K562 (cell line): ENCODE results near the gene ZNF33A. TPM values are rescaled to one million over a fixed set of nuclear protein-coding genes. Genes with fewer than 3 reads are reported as not detected.
A peak's percentile ranks its signal among the peaks of the same experiment; 100 is the strongest.

Source experiments
- BDP1 ChIP-seq: IDR thresholded peaks from 3 replicates; pipeline ENCODE4 v1.6.1; 2011; ENCODE audit not compliant: insufficient read length, insufficient read depth
- CHD2 ChIP-seq: IDR thresholded peaks from 2 replicates; pipeline ENCODE4 v1.6.1; 2011; ENCODE audit warnings: low read depth, low read length
- CREM ChIP-seq: IDR thresholded peaks from 2 replicates; pipeline ENCODE4 v1.6.1; 2014; ENCODE audit warnings: antibody characterized with exemption, low read depth
- DIDO1 ChIP-seq: fragments of 450-650 bp; IDR thresholded peaks from 2 replicates; pipeline ENCODE4 v1.6.1; 2016; ENCODE audit warnings: low read depth, missing biosample characterization, missing genetic modification characterization
- ETV6 ChIP-seq, 3 experiments: fragments of 150-350 bp in 1 of 3; sonication (generic) in 1 of 3; formaldehyde crosslinking in 1 of 3; IDR thresholded peaks; 2 replicates each; pipeline versions ENCODE4 v1.6.1 to v1.8.0; 2014 to 2022; ENCODE audit warnings: borderline replicate concordance in 2 of 3, low read depth in 2 of 3, antibody characterized with exemption in 1 of 3, low read length in 1 of 3, mild to moderate bottlenecking in 1 of 3, missing genetic modification reagents in 1 of 3
- FOXJ3 ChIP-seq: sonication (generic); formaldehyde crosslinking; IDR thresholded peaks from 2 replicates; pipeline ENCODE4 v1.4.0; 2020; ENCODE audit warnings: mild to moderate bottlenecking, missing genetic modification reagents
- FUS ChIP-seq: fragments of 200-400 bp; formaldehyde crosslinking; optimal IDR thresholded peaks from 2 replicates; pipeline ENCODE3; 2017; ENCODE audit warnings: low read depth, low read length
- GTF2F1 ChIP-seq: IDR thresholded peaks from 2 replicates; pipeline ENCODE4 v1.6.1; 2011; ENCODE audit warnings: low read depth, low read length, improper control_type of control experiment
- HNRNPK ChIP-seq: fragments of 200-400 bp; formaldehyde crosslinking; IDR thresholded peaks from one replicate; pipeline ENCODE4 v1.6.1; 2018; ENCODE audit warnings: mild to moderate bottlenecking, low read depth, low read length; ENCODE audit not compliant: poor library complexity, severe bottlenecking
- IRF1 ChIP-seq: sonication (generic); formaldehyde crosslinking; IDR thresholded peaks from 2 replicates; pipeline ENCODE4 v1.8.0; 2022; ENCODE audit warnings: missing genetic modification reagents, mild to moderate bottlenecking, borderline replicate concordance
- NR2C2 ChIP-seq, 2 experiments: fragments of 200-800 bp in 1 of 2; sonication (Bioruptor generic) in 1 of 2; sonication (generic) in 1 of 2; formaldehyde crosslinking in 1 of 2; IDR thresholded peaks; 2 replicates each; pipeline versions ENCODE4 v1.6.1 to v1.8.0; 2016 to 2022; ENCODE audit warnings: mild to moderate bottlenecking in 1 of 2, missing compliant biosample characterization in 1 of 2, missing genetic modification characterization in 1 of 2, missing genetic modification reagents in 1 of 2
- NR2F6 ChIP-seq: fragments of 450-650 bp; formaldehyde crosslinking; IDR thresholded peaks from 2 replicates; pipeline ENCODE4 v1.4.0; 2020; ENCODE audit warnings: mild to moderate bottlenecking
- SMAD3 ChIP-seq: fragments of 450-650 bp; formaldehyde crosslinking; conservative IDR thresholded peaks from 2 replicates; pipeline ENCODE4 v1.4.0; 2020; ENCODE audit warnings: mild to moderate bottlenecking
- SMARCA5 ChIP-seq: fragments of 450-650 bp; IDR thresholded peaks from 2 replicates; pipeline ENCODE4 v1.6.1; 2016
- SNRNP70 ChIP-seq: fragments of 200-400 bp; formaldehyde crosslinking; optimal IDR thresholded peaks from 2 replicates; pipeline ENCODE3; 2017; ENCODE audit warnings: low read depth, low read length
- SUPT5H ChIP-seq: fragments of 450-650 bp; IDR thresholded peaks from 2 replicates; pipeline ENCODE4 v1.6.1; 2016
- TOE1 ChIP-seq, 2 experiments: fragments of 450-650 bp in 1 of 2; sonication (generic) in 1 of 2; formaldehyde crosslinking in 1 of 2; IDR thresholded peaks; 2 replicates each; pipeline versions ENCODE4 v1.7.1 to v1.8.0; 2016 to 2022; ENCODE audit warnings: borderline replicate concordance in 2 of 2, mild to moderate bottlenecking in 2 of 2, antibody characterized with exemption in 1 of 2, inconsistent platforms in 1 of 2, low read depth in 1 of 2, missing genetic modification reagents in 1 of 2, moderate library complexity in 1 of 2
- ZNF212 ChIP-seq: fragments of 450-650 bp; formaldehyde crosslinking; IDR thresholded peaks from 2 replicates; pipeline ENCODE4 v1.4.0; 2020; ENCODE audit warnings: mild to moderate bottlenecking
- ZNF57 ChIP-seq: fragments of 450-650 bp; formaldehyde crosslinking; IDR thresholded peaks from 2 replicates; pipeline ENCODE4 v1.4.0; 2020; ENCODE audit warnings: mild to moderate bottlenecking, moderate library complexity
- polyA plus RNA-seq, 8 experiments: library from polyadenylated mRNA; depleted of rRNA in 4 of 8; stranded (reverse) in 5 of 8; unstranded in 3 of 8; fragments of >200 nt; fragmentation: Nextera tagmentation in 2 of 8; fragmentation: Illumina TruSeq in 1 of 8; extraction: Ambion mirVana in 2 of 8; extraction: Trizol in 1 of 8; gene quantifications; 2 replicates each; pipeline versions ENCODE4 v1.2.1 to v1.2.3, GENCODE V29; 2011 to 2014; ENCODE audit warnings: inconsistent platforms in 1 of 8, missing spikeins in 1 of 8
- total RNA-seq, 7 experiments: library from RNA; depleted of rRNA in 6 of 7; stranded (reverse); fragments of >200 nt in 6 of 7; fragmentation: Illumina TruSeq in 2 of 7; extraction: Trizol in 2 of 7; gene quantifications; 2 replicates each; pipeline versions ENCODE4 v1.2.1 to v1.2.3, GENCODE V29; 2011 to 2021; ENCODE audit warnings: low replicate concordance in 1 of 7
- TF ChIP-seq, protein P1 (sequence below): fragments of 250-450 bp; sonication (Bioruptor Pico); IDR thresholded peaks from 2 replicates; pipeline ENCODE4 v1.4.0; 2020
- TF ChIP-seq, protein P2 (sequence below): fragments of 450-650 bp; IDR thresholded peaks from 2 replicates; pipeline ENCODE4 v1.6.1; 2016; ENCODE audit warnings: low read depth, mild to moderate bottlenecking, moderate library complexity

Gene ZNF33A
- total and polyA plus RNA-seq, 9 of the 15 experiments (the other 6 are each of a cell fraction or from before 2014, with no cell fraction given) = 8.1 to 27.5 (median 16.4) TPM

DNA sequence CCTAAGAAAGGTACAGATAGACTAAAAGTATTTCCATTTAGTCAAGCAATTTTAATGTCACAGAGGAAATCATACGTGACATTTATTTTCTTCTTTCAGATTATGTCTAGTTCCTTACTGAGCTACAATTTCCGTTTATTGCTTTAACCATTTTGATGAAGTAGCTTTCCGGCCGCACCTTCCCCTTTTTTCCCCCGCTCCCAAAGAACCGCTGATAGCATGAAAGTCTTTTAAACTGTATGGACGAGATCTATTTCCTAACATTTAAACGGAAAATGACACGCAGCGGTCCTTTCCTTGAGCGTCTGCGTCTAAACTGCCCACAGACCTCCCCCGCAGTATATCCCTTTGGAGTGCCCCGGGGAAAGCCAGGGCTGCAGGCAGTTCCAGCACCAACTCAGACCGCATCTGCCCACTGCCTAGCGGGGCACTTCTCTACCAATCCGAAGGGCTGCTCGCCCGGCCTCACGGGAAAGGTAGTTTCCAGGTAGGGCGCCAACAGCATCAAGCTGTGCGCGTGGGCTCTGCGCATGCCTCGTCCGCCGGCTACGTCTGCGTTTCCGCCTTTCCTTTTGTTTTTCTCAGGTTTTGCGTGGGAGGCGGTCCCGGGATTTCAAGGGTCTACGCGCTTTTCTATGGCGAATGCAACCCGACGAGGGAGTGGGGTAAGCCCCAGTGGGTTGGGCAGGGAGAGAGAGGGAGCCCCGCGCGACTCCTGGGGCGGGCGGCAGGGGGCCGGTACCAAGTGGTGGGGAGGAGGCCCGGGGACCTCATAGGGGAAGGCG lies at the start of gene ZNF33A (continued):
- TF ChIP-seq, protein P1, sequence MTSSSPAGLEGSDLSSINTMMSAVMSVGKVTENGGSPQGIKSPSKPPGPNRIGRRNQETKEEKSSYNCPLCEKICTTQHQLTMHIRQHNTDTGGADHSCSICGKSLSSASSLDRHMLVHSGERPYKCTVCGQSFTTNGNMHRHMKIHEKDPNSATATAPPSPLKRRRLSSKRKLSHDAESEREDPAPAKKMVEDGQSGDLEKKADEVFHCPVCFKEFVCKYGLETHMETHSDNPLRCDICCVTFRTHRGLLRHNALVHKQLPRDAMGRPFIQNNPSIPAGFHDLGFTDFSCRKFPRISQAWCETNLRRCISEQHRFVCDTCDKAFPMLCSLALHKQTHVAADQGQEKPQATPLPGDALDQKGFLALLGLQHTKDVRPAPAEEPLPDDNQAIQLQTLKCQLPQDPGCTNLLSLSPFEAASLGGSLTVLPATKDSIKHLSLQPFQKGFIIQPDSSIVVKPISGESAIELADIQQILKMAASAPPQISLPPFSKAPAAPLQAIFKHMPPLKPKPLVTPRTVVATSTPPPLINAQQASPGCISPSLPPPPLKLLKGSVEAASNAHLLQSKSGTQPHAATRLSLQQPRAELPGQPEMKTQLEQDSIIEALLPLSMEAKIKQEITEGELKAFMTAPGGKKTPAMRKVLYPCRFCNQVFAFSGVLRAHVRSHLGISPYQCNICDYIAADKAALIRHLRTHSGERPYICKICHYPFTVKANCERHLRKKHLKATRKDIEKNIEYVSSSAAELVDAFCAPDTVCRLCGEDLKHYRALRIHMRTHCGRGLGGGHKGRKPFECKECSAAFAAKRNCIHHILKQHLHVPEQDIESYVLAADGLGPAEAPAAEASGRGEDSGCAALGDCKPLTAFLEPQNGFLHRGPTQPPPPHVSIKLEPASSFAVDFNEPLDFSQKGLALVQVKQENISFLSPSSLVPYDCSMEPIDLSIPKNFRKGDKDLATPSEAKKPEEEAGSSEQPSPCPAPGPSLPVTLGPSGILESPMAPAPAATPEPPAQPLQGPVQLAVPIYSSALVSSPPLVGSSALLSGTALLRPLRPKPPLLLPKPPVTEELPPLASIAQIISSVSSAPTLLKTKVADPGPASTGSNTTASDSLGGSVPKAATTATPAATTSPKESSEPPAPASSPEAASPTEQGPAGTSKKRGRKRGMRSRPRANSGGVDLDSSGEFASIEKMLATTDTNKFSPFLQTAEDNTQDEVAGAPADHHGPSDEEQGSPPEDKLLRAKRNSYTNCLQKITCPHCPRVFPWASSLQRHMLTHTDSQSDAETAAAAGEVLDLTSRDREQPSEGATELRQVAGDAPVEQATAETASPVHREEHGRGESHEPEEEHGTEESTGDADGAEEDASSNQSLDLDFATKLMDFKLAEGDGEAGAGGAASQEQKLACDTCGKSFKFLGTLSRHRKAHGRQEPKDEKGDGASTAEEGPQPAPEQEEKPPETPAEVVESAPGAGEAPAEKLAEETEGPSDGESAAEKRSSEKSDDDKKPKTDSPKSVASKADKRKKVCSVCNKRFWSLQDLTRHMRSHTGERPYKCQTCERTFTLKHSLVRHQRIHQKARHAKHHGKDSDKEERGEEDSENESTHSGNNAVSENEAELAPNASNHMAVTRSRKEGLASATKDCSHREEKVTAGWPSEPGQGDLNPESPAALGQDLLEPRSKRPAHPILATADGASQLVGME (CRISPR knock-in tag) = no peak
- TF ChIP-seq FOXJ3 (CRISPR knock-in tag) (no peak), SUPT5H (peak; percentile 4; the same call in 1 of the 2 replicates), CHD2 (no peak), BDP1 (no peak), ZNF57 (CRISPR knock-in tag) (no peak), CREM (peak; percentile 50), TOE1 (IDR thresholded peaks at IDR 0.05; ENCODE audit: borderline replicate concordance) (no peak), TOE1 (CRISPR knock-in tag; IDR thresholded peaks at IDR 0.05; ENCODE audit: borderline replicate concordance, low read depth) (no peak), ETV6 (IDR thresholded peaks at IDR 0.05; ENCODE audit: borderline replicate concordance in 1 of 2, low read depth in 2 of 2, low read length in 1 of 2) (no peak), ETV6 (CRISPR knock-in tag; IDR thresholded peaks at IDR 0.05; ENCODE audit: borderline replicate concordance) (no peak), DIDO1 (no peak), NR2F6 (CRISPR knock-in tag) (no peak), HNRNPK (no peak), IRF1 (CRISPR knock-in tag) (no peak), ZNF212 (CRISPR knock-in tag) (no peak), SMAD3 (CRISPR knock-in tag) (no peak), NR2C2 (CRISPR knock-in tag; IDR thresholded peaks at IDR 0.05) (no peak), NR2C2 (tag; IDR thresholded peaks at IDR 0.05) (peak; percentile 53; the same call in 1 of the 2 replicates), SNRNP70 (no peak), SMARCA5 (no peak), GTF2F1 (no peak), FUS (no peak)
- TF ChIP-seq, protein P2, sequence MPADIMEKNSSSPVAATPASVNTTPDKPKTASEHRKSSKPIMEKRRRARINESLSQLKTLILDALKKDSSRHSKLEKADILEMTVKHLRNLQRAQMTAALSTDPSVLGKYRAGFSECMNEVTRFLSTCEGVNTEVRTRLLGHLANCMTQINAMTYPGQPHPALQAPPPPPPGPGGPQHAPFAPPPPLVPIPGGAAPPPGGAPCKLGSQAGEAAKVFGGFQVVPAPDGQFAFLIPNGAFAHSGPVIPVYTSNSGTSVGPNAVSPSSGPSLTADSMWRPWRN = no peak; the same call in 1 of the 2 replicates
